ENCODE results near the gene SYVN1.

Gene SYVN1

GRCh38 chr11:65136515-65137096 is 2.3 kb upstream of the SYVN1 start:
- H3K4me3 ChIP-seq (replicated peaks in 1 of 2; ENCODE audit: low read depth in 2 of 2, low read length in 2 of 2), result no peak overlapping the region
- TF ChIP-seq CTCF (IDR thresholded peaks at IDR 0.05; ENCODE audit: low read depth, low read length), result no peak
- no peak for DNase-seq (ENCODE audit: low read depth in 2 of 2)

GRCh38 chr11:65135633-65136145 is 1.4 kb upstream of the SYVN1 start:
- peak overlapping the region; percentile 95 to 98 for H3K4me3 ChIP-seq (replicated peaks in 1 of 2; ENCODE audit: low read depth in 2 of 2, low read length in 2 of 2)
- DNase-seq (ENCODE audit: low read depth in 2 of 2), result no peak
- no peak for TF ChIP-seq CTCF (IDR thresholded peaks at IDR 0.05; ENCODE audit: low read depth, low read length)

- DNase-seq (ENCODE audit: low read depth in 2 of 2), result peak; percentile 97
Observed at GRCh38 chr11:65134952-65135632, 773 bp upstream of the SYVN1 start.

GRCh38 chr11:65133724-65134123 is 595 bp downstream of the SYVN1 start:
- DNase-seq (ENCODE audit: low read depth in 2 of 2), result peak; percentile 31 to 67

More at GRCh38 chr11:65134952-65135632, 773 bp upstream of the SYVN1 start:
- no peak for TF ChIP-seq CTCF (IDR thresholded peaks at IDR 0.05; ENCODE audit: low read depth, low read length)
- peak overlapping the region; percentile 95 to 98 for H3K4me3 ChIP-seq (replicated peaks in 1 of 2; ENCODE audit: low read depth in 2 of 2, low read length in 2 of 2)

GRCh38 chr11:65132988-65133700 is 1.2 kb downstream of the SYVN1 start:
- no peak for TF ChIP-seq CTCF (IDR thresholded peaks at IDR 0.05; ENCODE audit: low read depth, low read length)
- no peak for DNase-seq (ENCODE audit: low read depth in 2 of 2)
- peak overlapping the region; percentile 95 to 98 for H3K4me3 ChIP-seq (replicated peaks in 1 of 2; ENCODE audit: low read depth in 2 of 2, low read length in 2 of 2)

More at GRCh38 chr11:65133724-65134123, 595 bp downstream of the SYVN1 start:
- H3K4me3 ChIP-seq (replicated peaks in 1 of 2; ENCODE audit: low read depth in 2 of 2, low read length in 2 of 2), result peak overlapping the region; percentile 95 to 98
- no peak for TF ChIP-seq CTCF (IDR thresholded peaks at IDR 0.05; ENCODE audit: low read depth, low read length)

- peak overlapping the region in 1 of 2 donors; percentile 95 for H3K4me3 ChIP-seq (replicated peaks in 1 of 2; ENCODE audit: low read depth in 2 of 2, low read length in 2 of 2)
- TF ChIP-seq CTCF (IDR thresholded peaks at IDR 0.05; ENCODE audit: low read depth, low read length), result no peak
- no peak for DNase-seq (ENCODE audit: low read depth in 2 of 2)
Observed at GRCh38 chr11:65132238-65132987, 1.9 kb downstream of the SYVN1 start.
